B cell (primary cell): ENCODE data around the gene HOXB3. TPM values are rescaled to one million over a fixed set of nuclear protein-coding genes. Genes with fewer than 3 reads are reported as not detected.

ENCODE experiments used
- ATAC-seq: fragments of 200-7000 bp; cut with Tn5 transposase; one replicate; pipeline ENCODE4 v1.10.0; 2021; ENCODE audit warnings: low read depth, mild to moderate bottlenecking, moderate number of reproducible peaks, moderate library complexity
- CTCF ChIA-PET: fragments of 350-600 bp; sonication (Branson Sonifier 250); formaldehyde crosslinking; loops from one replicate; lab custom pipeline; 2021; ENCODE audit warnings: antibody characterized with exemption, inconsistent platforms; lab: Charles Lee
- POLR2A ChIA-PET: fragments of 350-600 bp; sonication (Branson Sonifier 250); formaldehyde crosslinking; loops from one replicate; lab custom pipeline; 2021; ENCODE audit warnings: antibody characterized with exemption; lab: Charles Lee
- DNase-seq: peaks from one replicate; pipeline ENCODE4 v3.0.0; 2013
- H2AFZ ChIP-seq: 2 replicates; pipeline ENCODE4 v1.6.1; 2012; ENCODE audit warnings: mild to moderate bottlenecking, low read depth, low read length; ENCODE audit not compliant: insufficient read depth, poor library complexity, severe bottlenecking
- H3K27ac ChIP-seq, 2 donors: 1 replicate in 1 of 2; 2 replicates in 1 of 2; pipeline ENCODE4 v1.5.1; 2012 to 2013; ENCODE audit warnings: low read length in 2 of 2, mild to moderate bottlenecking in 2 of 2, moderate library complexity in 1 of 2
- H3K27me3 ChIP-seq, 4 experiments: fragments of 200-600 bp in 1 of 4; sonication (generic) in 1 of 4; replicated peaks in 1 of 4; 1 replicate in 2 of 4; 2 replicates in 2 of 4; pipeline versions ENCODE4 v1.6.1 to v1.7.0; 2013 to 2016; ENCODE audit warnings: low read length in 3 of 4, mild to moderate bottlenecking in 2 of 4, mixed read lengths in 1 of 4, moderate library complexity in 1 of 4; ENCODE audit not compliant: insufficient read depth in 4 of 4, control insufficient read depth in 3 of 4; ENCODE audit errors: control extremely low read depth in 1 of 4
- H3K36me3 ChIP-seq, 2 experiments: replicated peaks in 1 of 2; 1 replicate in 1 of 2; 2 replicates in 1 of 2; pipeline versions ENCODE4 v1.6.1 to v1.7.1; 2013; ENCODE audit warnings: low read length in 1 of 2; ENCODE audit not compliant: insufficient read depth in 2 of 2, control insufficient read depth in 1 of 2; ENCODE audit errors: control extremely low read depth in 1 of 2, extremely low read depth in 1 of 2
- H3K4me1 ChIP-seq, 2 donors: fragments of 200-600 bp in 1 of 2; sonication (generic) in 1 of 2; 1 replicate in 1 of 2; 2 replicates in 1 of 2; pipeline versions ENCODE4 v1.5.1 to v1.6.1; 2013 to 2017; ENCODE audit warnings: low read length in 2 of 2; ENCODE audit not compliant: control insufficient read depth in 2 of 2, insufficient read depth in 2 of 2
- H3K4me2 ChIP-seq: replicated peaks from 2 replicates; pipeline ENCODE3; 2012; ENCODE audit warnings: mild to moderate bottlenecking, low read depth, low read length; ENCODE audit not compliant: poor library complexity, severe bottlenecking
- H3K4me3 ChIP-seq, 5 experiments: fragments of 200-600 bp in 1 of 5; sonication (generic) in 1 of 5; 1 replicate in 3 of 5; 2 replicates in 2 of 5; pipeline versions ENCODE4 v1.5.1 to v1.7.0; 2011 to 2016; ENCODE audit warnings: low read length in 4 of 5, mild to moderate bottlenecking in 4 of 5, low read depth in 2 of 5, control low read depth in 1 of 5, moderate library complexity in 1 of 5; ENCODE audit not compliant: insufficient read depth in 1 of 5; ENCODE audit errors: control extremely low read depth in 1 of 5, extremely low read depth in 1 of 5
- H3K79me2 ChIP-seq: fragments of 200-600 bp; sonication (generic); one replicate; pipeline ENCODE4 v1.6.0; 2016; ENCODE audit warnings: low read length; ENCODE audit not compliant: control insufficient read depth, insufficient read depth
- H3K9ac ChIP-seq: fragments of 200-600 bp; sonication (generic); 2 replicates; pipeline ENCODE4 v1.6.1; 2017; ENCODE audit warnings: mild to moderate bottlenecking, low read length, moderate library complexity
- H3K9me3 ChIP-seq, 3 donors: one replicate each; pipeline versions ENCODE4 v1.6.1 to v1.7.1; 2013; ENCODE audit warnings: low read length in 2 of 3; ENCODE audit not compliant: control insufficient read depth in 2 of 3, insufficient read depth in 1 of 3; ENCODE audit errors: control extremely low read depth in 1 of 3
- H4K20me1 ChIP-seq: 2 replicates; pipeline ENCODE4 v1.6.0; 2012; ENCODE audit warnings: mild to moderate bottlenecking, low read length; ENCODE audit not compliant: insufficient read depth, control insufficient read depth, poor library complexity, severe bottlenecking
- H3K27ac Mint-ChIP-seq: one replicate; pipeline ENCODE4 v1.8.0; 2021; ENCODE audit warnings: mixed read lengths
- H3K27me3 Mint-ChIP-seq: one replicate; pipeline ENCODE4 v1.8.0; 2021; ENCODE audit warnings: mixed read lengths
- H3K4me1 Mint-ChIP-seq: one replicate; pipeline ENCODE4 v1.8.0; 2021; ENCODE audit warnings: mixed read lengths
- H3K4me3 Mint-ChIP-seq: one replicate; pipeline ENCODE4 v1.8.0; 2021; ENCODE audit warnings: mixed read lengths
- H3K9me3 Mint-ChIP-seq: one replicate; pipeline ENCODE4 v1.8.0; 2022; ENCODE audit warnings: mixed read lengths; ENCODE audit not compliant: insufficient read depth
- EZH2 ChIP-seq: IDR thresholded peaks from 2 replicates; pipeline ENCODE4 v1.6.1; 2012; ENCODE audit warnings: borderline replicate concordance, low read depth, mild to moderate bottlenecking, moderate library complexity, low read length; ENCODE audit not compliant: insufficient read depth, poor library complexity, severe bottlenecking
- WGBS: methylation state at CpG from one replicate; pipeline ENCODE4 v1.1.5; 2013; ENCODE audit warnings: missing lambda C conversion rate; ENCODE audit not compliant: insufficient coverage; 5-methylcytosine and 5-hydroxymethylcytosine counted together
- intact Hi-C: fragments of 100-400 bp; cut with micrococcal nuclease; formaldehyde crosslinking; loops from one replicate; pipeline ENCODE4 v1.10.0; 2022
- polyA plus RNA-seq: library from polyadenylated mRNA; depleted of rRNA; stranded (reverse); fragments of >200 nt; gene quantifications from 2 replicates; pipeline ENCODE4 v1.2.3, GENCODE V29; 2012
- total RNA-seq, 2 donors: library from RNA; stranded (reverse); fragments of 120-200 nt in 1 of 2; gene quantifications; 1 replicate in 1 of 2; 2 replicates in 1 of 2; pipeline versions ENCODE4 v1.2.3 to v1.2.4, GENCODE V29; 2013 to 2022
- TF ChIP-seq, protein P1 (sequence below): fragments of 200-600 bp; IDR thresholded peaks from one replicate; pipeline ENCODE4 v1.8.0; 2022; ENCODE audit warnings: antibody characterized with exemption, mild to moderate bottlenecking

HOXB3 gene
- total and polyA plus RNA-seq, 2 donors (not counting 1 experiment from before 2014, with no cell fraction given) = 3.0 to 4.0 TPM

DNA sequence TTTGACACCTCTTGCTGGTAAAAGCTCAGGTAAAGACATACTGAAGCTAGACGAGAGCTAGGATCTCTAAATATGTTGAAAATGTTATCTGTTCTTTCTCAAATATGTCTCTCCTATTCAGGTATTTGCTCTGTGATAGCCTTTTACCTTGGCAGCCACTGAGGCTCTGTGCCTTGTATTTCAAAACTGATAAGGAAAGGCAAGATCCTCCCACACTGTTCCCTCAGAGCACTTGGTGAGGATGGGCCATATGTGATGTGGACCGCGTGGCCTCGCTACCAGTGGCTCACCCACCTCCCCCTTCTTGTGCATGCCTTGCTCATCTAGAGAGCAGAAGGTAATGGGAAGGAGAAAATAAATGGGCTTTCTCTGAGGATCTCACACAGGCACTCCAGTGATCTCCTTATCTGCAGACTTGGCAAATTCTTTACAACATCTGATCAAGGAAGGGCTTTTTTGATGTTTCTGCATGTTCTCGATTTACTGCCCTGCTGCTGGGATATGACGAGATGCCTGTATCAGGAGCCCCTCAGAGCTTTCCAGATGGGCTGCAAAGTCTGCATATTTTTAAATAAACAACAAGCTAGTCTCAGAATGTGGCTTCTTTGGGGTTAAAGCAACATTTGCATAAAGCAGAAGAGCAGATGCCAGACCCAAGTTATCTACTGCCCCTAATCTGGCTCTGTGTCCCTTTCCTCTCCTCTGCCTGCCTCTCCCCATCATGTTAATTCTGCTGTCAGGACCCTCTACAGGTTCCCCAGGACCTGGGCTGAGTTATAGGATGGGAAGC, 76.2 kb downstream of the HOXB3 start:
- no peak overlapping the region for H3K27ac ChIP-seq
- H3K9ac ChIP-seq = no peak overlapping the region
- peaks cover 3 to 17% of the 10 kb centered on the region in 2 donors for H3K4me1 ChIP-seq
- DNase-seq (no peak), ATAC-seq (no peak)
- peaks cover 23% of the 10 kb centered on the region for H3K4me1 Mint-ChIP-seq
- WGBS = no CpG with 5 or more reads among the region's 6 CpGs
- CTCF ChIA-PET = interaction anchor here (1.1 to 1.8 kb wide), 2 partner anchors 12 to 17 kb away, joined by 4 read pairs; no protein-coding TSS in a partner anchor
- H3K4me2 ChIP-seq = no peak overlapping the region
- H3K9me3 ChIP-seq = no peaks in the 10 kb centered on the region
- H3K9me3 Mint-ChIP-seq = no peaks in the 10 kb centered on the region
- no peaks in the 10 kb centered on the region for H4K20me1 ChIP-seq
- H3K79me2 ChIP-seq = no peaks in the 10 kb centered on the region
- H3K27ac Mint-ChIP-seq = no peak overlapping the region
- no peak overlapping the region for H3K4me3 ChIP-seq
- intact Hi-C loops = loop anchor here (1.0 kb wide), 1 partner anchor 22 kb away; no protein-coding TSS in a partner anchor
- H3K27me3 Mint-ChIP-seq = peaks cover 27% of the 10 kb centered on the region
- POLR2A ChIA-PET = no interaction called here
- no peak overlapping the region for H2AFZ ChIP-seq
- H3K4me3 Mint-ChIP-seq = peak overlapping the region; percentile 18
- H3K27me3 ChIP-seq = peaks cover 0 to 13% (median 7%) of the 10 kb centered on the region in 4 experiments
- no peak for TF ChIP-seq EZH2
- TF ChIP-seq, protein P1, sequence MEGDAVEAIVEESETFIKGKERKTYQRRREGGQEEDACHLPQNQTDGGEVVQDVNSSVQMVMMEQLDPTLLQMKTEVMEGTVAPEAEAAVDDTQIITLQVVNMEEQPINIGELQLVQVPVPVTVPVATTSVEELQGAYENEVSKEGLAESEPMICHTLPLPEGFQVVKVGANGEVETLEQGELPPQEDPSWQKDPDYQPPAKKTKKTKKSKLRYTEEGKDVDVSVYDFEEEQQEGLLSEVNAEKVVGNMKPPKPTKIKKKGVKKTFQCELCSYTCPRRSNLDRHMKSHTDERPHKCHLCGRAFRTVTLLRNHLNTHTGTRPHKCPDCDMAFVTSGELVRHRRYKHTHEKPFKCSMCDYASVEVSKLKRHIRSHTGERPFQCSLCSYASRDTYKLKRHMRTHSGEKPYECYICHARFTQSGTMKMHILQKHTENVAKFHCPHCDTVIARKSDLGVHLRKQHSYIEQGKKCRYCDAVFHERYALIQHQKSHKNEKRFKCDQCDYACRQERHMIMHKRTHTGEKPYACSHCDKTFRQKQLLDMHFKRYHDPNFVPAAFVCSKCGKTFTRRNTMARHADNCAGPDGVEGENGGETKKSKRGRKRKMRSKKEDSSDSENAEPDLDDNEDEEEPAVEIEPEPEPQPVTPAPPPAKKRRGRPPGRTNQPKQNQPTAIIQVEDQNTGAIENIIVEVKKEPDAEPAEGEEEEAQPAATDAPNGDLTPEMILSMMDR = no peak
- H3K36me3 ChIP-seq = no peaks in the 10 kb centered on the region

DNA sequence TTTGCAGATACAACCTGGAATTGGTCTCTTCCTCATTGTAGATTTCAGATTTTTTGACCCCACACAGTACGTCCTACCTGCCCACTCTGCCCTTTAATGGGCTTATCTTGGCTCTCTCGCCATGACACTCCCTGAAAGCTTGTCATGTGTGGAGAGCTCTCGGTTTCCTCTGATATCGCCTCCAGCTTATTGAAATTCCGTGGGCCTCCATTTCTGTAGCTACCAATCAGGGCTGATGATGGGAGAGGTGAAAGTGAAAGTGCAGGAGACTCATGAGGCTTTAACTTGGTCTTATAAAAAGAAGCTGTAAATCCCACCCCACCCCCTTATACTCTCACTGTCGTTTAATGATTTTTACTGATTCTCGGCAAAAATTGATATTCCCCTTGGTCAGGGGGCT, 76.9 kb downstream of the HOXB3 start:
- Histone ChIP-seq H3K4me2 (no peak overlapping the region), H4K20me1 (no peaks in the 10 kb centered on the region), H2AFZ (no peak overlapping the region), H3K9ac (no peak overlapping the region), H3K4me1 (peaks cover 3 to 17% of the 10 kb centered on the region in 2 donors), H3K36me3 (no peaks in the 10 kb centered on the region), H3K27ac (no peak overlapping the region), H3K4me3 (no peak overlapping the region), H3K79me2 (no peaks in the 10 kb centered on the region), H3K27me3 (peaks cover 0 to 13% (median 9%) of the 10 kb centered on the region in 4 experiments), H3K9me3 (no peaks in the 10 kb centered on the region)
- Mint-ChIP-seq H3K9me3 (no peaks in the 10 kb centered on the region), H3K4me3 (peak overlapping the region; percentile 82), H3K4me1 (peaks cover 23% of the 10 kb centered on the region), H3K27ac (no peak overlapping the region), H3K27me3 (peaks cover 32% of the 10 kb centered on the region)
- ChIA-PET CTCF (interaction anchor here (1.0 to 1.8 kb wide), 3 partner anchors 12 to 161 kb away, joined by 4 read pairs; no protein-coding TSS in a partner anchor), POLR2A (no interaction called here)
- DNase-seq (no peak), ATAC-seq (no peak)
- TF ChIP-seq, protein P1 = no peak
- WGBS = 32% methylated on average over 2 of the region's 7 CpGs
- intact Hi-C loops = loop anchor here (1.0 kb wide), 1 partner anchor 21 kb away; no protein-coding TSS in a partner anchor
